ENCODE results near the gene FMNL2.

FMNL2 gene

DNA sequence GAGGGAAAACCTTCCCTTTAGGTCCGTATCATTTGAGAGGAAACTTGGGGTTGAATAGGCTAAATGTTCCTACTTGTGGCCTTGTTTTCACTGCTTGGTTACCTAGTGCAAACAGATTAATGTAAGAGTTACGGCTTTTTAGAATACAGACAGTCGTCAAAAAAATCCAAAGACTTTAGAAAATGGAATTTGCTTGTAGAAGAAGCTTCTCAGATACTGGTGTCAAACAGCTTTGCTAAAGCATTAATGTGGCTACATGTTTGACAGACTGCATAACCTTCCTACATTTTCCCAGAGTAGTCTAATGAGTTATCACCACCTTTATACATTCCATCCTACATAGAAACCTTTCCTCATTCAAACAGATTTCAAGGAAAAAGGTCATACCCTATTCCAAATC lies 114.6 kb downstream of the FMNL2 start:
- TF ChIP-seq, protein P1, sequence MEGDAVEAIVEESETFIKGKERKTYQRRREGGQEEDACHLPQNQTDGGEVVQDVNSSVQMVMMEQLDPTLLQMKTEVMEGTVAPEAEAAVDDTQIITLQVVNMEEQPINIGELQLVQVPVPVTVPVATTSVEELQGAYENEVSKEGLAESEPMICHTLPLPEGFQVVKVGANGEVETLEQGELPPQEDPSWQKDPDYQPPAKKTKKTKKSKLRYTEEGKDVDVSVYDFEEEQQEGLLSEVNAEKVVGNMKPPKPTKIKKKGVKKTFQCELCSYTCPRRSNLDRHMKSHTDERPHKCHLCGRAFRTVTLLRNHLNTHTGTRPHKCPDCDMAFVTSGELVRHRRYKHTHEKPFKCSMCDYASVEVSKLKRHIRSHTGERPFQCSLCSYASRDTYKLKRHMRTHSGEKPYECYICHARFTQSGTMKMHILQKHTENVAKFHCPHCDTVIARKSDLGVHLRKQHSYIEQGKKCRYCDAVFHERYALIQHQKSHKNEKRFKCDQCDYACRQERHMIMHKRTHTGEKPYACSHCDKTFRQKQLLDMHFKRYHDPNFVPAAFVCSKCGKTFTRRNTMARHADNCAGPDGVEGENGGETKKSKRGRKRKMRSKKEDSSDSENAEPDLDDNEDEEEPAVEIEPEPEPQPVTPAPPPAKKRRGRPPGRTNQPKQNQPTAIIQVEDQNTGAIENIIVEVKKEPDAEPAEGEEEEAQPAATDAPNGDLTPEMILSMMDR (IDR thresholded peaks at IDR 0.05) = no peak
- DNase-seq (ENCODE audit: low spot score) = no peak
- Histone ChIP-seq H3K27ac (no peak overlapping the region), H3K4me3 (no peak overlapping the region)

GRCh38 chr2:152450176-152450575 lies 115.2 kb downstream of the FMNL2 start:
- H3K4me3 ChIP-seq = no peak overlapping the region
- H3K27ac ChIP-seq = no peak overlapping the region
- DNase-seq (ENCODE audit: low spot score) = no peak
- TF ChIP-seq, protein P1 (IDR thresholded peaks at IDR 0.05) = no peak

GRCh38 chr2:152452256-152452973 lies 117.4 kb downstream of the FMNL2 start:
- TF ChIP-seq, protein P1 (IDR thresholded peaks at IDR 0.05) = no peak
- H3K27ac ChIP-seq = peak overlapping the region in 1 of 2 donors; percentile 18
- H3K4me3 ChIP-seq = no peak overlapping the region
- no peak for DNase-seq (ENCODE audit: low spot score)

DNA sequence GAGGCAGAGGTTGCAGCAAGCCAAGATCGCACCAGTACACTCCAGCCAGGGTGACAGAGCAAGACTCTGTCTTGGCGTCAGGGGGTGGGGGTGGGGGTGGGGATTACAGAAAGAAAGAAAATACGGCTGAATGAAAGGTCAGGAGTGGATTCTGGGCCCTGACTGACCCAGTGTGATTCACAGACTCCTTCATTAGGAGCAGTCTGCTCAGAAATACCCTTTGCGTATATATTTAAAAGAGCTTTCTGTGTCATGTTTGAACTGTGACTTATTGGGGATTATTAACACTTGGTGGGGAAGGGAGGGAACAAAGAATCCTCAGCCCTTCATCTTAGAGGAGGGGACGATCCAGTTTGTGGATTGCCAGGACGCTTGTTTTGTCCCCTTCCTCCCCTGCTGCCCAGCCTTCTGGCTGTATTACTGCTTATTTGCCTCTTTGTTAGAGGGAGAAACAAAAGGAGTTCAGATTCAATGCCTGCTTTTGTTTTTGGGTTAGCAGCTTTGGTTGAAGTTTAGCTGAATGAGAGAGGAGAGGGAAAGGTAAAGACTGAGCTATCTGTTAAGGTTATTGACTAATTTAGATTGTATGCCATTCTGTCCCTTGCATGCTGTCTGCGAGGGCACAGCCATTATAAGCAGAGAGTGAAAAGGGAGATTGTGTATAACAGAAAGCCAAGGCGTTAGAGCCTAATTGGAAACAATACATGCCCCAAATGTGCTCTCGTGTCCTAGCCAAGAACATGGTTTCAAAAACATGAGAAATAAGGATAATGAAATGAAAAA lies 118.3 kb downstream of the FMNL2 start:
- H3K4me3 ChIP-seq = no peak overlapping the region
- DNase-seq (ENCODE audit: low spot score) = no peak
- no peak overlapping the region for H3K27ac ChIP-seq
- TF ChIP-seq, protein P1 (IDR thresholded peaks at IDR 0.05) = no peak

- DNase-seq (ENCODE audit: low spot score) = no peak
- TF ChIP-seq, protein P1 (IDR thresholded peaks at IDR 0.05) = no peak
- Histone ChIP-seq H3K4me3 (no peak overlapping the region), H3K27ac (peak overlapping the region in 1 of 2 donors; percentile 19)
Measured at GRCh38 chr2:152454371-152454770, 119.4 kb downstream of the FMNL2 start.

GRCh38 chr2:152454960-152455359 lies 120.0 kb downstream of the FMNL2 start:
- TF ChIP-seq, protein P1 (IDR thresholded peaks at IDR 0.05) = no peak
- DNase-seq (ENCODE audit: low spot score) = no peak
- Histone ChIP-seq H3K27ac (peak overlapping the region in 1 of 2 donors; percentile 19), H3K4me3 (no peak overlapping the region)
